Right atrium auricular region (tissue), 2 donors: Measurements from ENCODE around the gene HMGCL. TPM values are rescaled to one million over a fixed set of nuclear protein-coding genes. Genes with fewer than 3 reads are reported as not detected.

ENCODE experiments used
- total RNA-seq, 2 donors: library from RNA; depleted of rRNA; stranded (reverse); fragments of >200 nt; gene quantifications; one replicate each; pipeline ENCODE4 v1.1.0, GENCODE V29; 2016

HMGCL gene
- total RNA-seq, 2 donors from 2014 or later: 22.4 to 26.3 TPM

Other genes with a start within 250 kb of the HMGCL start
- 100 to 1,000 TPM; 391 to 585 TPM for gene RPL11, start 133.6 kb downstream of the HMGCL start, total RNA-seq
- 10 to 100 TPM; 25.5 to 27.5 TPM for gene ELOA, start 82.0 kb downstream of the HMGCL start, total RNA-seq
- gene PITHD1, start 47.0 kb downstream of the HMGCL start, total RNA-seq: 10 to 100 TPM; 30.3 to 39.6 TPM
- gene LYPLA2, start 34.3 kb downstream of the HMGCL start, total RNA-seq: 10 to 100 TPM; 29.7 to 54.3 TPM
- 1 to 10 TPM; 5.5 to 8.8 TPM for gene GALE, start 24.7 kb downstream of the HMGCL start, total RNA-seq
- gene FUCA1, start 42.9 kb upstream of the HMGCL start, total RNA-seq: 10 to 100 TPM; 17.0 to 21.0 TPM
- gene CNR2, start 87.9 kb upstream of the HMGCL start, total RNA-seq: under 1 TPM in 1 of 2 donors, not detected in 1; 0.04 TPM
- 100 to 1,000 TPM in 1 of 2 donors, 10 to 100 TPM in 1; 92.3 to 105 TPM for gene PNRC2, start 134.4 kb upstream of the HMGCL start, total RNA-seq
- 10 to 100 TPM; 38.6 to 43.1 TPM for gene SRSF10, start 154.9 kb upstream of the HMGCL start, total RNA-seq